GM18520 (cell line): ENCODE results near the gene VPS13C.
"Not testable (repeated sequence)": the region's sequence is repeated elsewhere in the genome, so short reads cannot be mapped to it uniquely, and the experiment has no call there.

Experiments
- ATAC-seq: cut with Tn5 transposase; IDR thresholded peaks from one replicate; pipeline ENCODE4 v1.9.1; 2021; ENCODE audit not compliant: unreplicated experiment

The VPS13C gene

DNA sequence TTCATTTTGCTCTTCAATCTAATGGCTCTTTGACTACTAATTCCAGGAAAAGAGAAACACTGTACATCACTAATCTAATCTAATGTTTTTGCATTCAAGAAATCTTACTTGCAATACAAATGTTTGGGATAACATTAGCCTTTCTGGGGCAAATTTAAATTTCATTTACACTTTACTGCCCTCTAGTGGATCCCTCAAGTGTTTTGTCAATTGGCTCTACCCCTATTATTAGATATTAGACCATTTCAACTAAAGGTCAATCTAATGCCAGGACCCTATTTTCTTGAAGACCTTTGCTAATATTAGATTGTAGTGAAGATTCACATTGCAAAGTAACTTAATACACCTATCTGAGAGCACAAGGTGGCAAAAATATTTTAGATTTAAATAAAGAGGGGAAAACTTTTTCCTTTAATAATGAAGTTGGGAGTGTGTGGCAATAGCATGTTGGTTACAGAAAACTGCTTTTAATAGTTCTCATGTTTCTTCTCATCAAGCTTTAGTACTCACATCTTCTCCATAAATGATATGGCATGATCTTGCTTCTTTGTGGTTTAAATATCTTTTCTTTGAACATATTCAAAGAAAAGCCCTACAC is 11.6 kb upstream of the VPS13C start:
- no peak for ATAC-seq

DNA sequence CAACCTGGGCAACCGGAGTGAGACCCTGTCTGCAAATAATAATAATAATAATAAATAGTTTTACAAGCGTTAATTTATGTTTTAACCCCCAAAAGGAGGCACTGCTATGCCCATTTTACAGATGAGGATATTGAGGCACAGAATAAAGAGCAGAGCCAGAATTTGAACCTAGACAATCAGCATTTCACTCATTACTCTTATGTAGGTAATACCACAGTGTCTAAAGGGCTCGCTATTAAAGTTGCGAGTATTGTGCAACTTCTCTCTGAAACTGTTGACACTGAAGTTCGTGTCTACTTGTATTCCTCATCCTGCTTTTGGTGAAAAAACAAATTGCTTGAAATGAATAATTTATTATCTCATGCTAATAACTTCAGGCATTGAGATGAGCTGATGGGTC is 9.3 kb upstream of the VPS13C start:
- no peak for ATAC-seq

DNA sequence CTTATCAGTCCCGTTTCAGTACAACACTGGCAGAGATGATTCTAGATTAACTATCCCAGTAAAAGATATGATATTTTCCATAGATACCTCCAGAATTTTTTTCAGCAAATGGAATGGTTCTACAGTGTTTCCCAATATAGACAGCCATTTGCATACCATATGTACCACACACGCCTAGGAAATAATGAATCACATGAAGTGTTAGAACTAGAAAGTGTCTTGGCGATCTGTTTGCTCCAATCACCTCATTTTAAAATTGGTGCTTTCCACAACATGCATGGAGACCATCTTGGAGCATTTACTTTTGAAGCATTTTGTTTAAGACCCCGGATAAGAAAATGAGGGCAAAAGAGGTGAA is 8.5 kb upstream of the VPS13C start:
- no peak for ATAC-seq

DNA sequence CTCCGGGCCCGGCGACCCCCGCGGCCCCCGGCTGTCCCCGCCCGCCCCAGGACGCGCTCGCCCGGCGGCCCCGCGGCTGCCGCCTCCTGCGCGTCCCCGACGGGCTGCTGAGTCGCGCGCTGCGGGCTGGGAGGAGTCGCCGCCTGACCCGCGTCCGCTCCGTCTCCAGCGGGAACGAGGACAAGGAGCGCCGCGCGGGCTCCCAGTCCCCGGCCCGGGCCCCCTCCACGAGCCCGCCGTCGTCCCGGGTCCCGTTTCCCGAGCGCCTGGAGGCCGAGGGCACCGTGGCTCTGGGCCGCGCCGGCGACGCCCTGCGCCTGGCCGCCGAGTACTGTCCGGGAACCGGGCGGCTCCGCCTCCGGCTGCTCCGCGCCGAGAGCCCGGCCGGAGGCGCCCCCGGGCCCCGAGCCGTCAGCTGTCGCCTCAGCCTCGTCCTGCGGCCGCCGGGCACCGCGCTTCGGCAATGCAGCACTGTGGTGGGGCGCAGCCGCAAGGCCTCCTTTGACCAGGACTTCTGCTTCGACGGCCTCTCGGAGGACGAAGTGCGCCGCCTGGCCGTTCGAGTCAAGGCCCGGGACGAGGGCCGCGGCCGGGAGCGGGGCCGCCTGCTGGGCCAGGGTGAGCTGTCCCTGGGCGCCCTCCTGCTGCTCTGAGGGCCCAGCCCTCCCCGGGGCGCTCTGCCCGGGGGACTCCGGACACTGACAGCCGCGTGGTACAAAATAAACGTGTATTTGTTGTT is 8.0 kb upstream of the VPS13C start:
- ATAC-seq: no peak

DNA sequence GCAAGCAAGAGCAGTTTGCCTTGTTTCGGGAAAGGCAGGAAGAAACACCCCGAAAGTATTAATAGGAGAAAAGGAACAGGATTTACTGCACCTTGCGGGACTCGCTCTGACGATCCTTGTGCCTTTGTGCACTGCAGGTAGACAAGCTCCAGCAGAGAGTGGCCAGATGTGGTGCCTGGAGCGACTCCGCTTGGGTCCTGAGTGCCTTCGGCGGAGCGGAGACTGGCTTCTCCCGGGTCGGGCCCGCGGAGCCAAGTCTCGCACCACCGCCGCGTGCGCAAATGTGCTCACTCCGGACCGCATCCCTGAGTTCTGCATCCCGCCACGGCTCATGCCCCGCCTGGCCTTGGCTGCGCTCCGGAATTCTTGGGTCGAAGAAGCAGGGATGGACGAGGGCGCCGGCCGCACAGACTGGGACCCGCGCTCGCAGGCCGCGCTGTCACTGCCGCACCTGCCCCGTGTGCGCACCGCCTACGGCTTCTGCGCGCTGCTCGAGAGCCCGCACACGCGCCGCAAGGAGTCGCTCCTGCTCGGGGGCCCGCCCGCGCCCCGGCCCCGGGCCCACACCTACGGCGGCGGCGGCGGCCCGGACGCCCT is 7.3 kb upstream of the VPS13C start:
- no peak for ATAC-seq

DNA sequence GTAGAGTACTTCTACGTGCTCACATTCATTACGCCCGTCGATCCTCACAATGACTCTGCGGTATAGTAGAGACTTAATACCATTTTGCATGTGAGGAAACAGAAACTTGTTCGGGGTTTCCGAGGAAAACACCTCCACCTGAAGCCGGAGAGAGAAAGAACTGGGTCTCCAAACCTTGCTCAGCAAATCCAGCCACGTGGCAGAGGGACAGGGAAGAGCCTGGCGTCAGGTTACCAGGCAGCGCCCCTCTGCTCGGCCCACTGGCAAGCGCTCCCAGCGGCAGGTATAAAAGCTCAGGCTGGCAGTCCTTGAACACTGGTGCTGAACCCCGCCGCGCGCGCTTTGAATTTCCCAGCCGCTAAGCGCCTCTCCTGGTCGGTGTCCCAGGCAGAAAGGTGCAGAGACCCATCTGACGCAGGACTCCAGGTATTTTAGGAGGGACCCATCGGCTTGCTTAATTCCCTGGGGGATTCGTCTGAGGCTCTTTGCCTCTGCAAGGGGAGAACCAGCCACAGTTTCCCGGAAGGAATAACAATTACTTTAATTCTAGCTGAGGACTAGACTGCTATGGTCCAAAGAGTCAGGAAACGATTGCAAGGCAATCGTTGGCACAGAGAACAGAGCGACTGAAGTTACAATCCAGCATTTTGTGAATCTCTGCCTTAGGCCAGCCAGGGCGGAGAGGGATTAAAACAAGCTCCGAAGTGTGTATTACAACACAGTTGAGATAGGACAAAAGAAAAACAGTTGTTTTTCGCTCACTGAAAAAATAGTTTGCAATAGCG is 6.6 kb upstream of the VPS13C start, which contains the start of gene C2CD4A:
TSS of gene C2CD4A (plus strand) at position 315 of the 785 bp plus-strand sequence. CDS start 637 bp downstream, outside the sequence.
- ATAC-seq: no peak

DNA sequence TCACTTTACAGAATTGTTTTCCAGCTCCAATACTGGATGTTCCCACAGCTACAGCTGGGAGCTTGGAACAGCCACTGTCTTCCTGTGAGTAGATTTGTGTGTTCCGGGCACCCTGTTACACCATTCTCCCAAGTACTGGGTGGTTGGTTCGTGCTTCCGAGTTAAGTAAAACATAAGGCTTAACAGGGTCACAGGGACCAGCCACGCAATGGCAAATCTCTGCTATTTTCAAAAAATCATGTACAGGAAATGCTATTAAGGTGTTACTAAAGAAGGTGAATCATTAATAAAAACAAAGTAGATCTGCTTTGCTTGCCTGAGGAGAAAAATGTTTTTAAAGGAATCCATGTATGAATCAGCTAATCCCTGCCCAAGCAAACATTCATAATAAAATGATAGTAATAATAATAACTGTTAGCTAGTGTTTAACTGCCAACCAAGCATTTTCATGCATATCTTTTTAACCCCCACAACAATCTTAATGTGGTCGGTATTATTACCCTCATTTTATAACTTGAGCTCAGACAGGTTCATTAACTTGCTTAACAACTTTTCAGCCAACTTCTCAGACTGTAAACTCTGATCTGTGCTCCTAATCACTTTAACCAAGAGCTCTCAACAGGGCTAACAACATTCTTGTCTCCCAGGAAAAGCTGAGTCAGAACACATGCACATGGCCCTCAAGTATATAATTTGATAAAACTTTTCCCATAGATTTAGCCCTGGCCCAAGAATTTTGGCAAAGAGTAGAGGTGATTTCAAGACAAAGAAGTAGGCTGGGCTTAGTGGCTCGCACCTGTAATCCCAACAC is 3.8 kb upstream of the VPS13C start:
- ATAC-seq: no peak

DNA sequence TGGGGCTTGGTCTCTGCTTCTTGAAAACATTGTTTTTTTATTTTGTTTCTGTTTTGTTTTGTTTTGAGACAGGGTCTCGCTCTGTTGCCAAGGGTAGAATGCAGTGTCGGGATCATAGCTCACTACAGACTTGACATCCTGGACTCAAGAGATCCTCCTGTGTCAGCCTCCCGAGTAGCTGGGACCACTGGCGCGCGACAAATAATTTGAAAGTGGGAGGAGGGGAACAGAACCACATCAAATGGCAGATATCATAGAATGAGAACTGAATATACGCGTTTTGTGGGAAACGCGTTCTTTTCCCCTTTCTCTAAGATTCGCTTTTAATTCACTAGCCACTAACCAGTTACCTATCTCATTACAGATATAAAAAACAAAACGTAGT is 641 bp upstream of the VPS13C start:
- no peak for ATAC-seq

DNA sequence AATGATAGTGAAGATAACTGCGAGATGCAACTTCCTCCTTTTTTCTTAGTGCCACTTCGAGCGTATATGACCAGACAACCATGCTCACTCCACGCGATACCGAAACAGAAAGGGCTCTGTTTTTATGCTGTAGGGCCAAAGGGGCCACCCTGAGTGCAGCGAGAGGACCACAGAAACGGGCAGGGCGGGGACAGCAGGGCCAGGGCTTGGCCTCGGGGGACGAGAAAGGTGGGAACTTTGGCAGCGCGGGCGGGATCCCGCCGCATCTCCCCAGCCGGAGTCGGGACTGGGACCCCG is 483 bp downstream of the VPS13C start:
- ATAC-seq: peak; percentile 51

DNA sequence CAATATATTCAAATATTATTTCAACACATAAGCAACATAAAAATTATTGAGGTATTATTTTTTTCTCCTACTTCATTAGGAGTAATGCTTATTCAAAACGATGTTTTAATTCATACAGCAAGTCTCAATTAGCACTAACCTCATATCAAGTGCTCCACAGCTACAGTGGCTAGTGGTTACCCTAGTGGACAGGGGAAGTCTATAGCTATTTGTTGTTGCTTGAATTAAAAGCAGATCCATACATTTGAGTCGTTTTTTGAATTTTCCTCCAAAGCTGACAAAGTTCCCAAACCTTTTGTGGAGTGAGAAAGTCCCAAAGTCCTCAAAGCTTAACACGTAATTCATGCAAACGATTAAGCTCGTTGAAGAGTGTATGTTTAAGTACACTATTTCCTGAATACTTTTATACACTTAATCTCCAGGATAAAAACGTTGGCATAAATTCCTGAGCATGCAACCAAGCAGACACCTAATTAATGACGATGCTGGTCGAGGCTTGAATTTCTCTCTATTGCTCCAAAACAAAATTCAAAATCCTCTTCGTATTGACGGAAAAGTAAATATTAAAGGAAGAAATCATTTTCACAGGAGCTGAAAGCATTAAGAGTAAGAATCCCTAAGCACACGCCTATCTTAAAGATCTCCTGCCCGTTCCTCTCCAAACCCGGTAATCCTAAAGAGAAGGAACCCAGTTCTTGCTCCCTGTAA is 985 bp downstream of the VPS13C start:
- ATAC-seq: no peak

DNA sequence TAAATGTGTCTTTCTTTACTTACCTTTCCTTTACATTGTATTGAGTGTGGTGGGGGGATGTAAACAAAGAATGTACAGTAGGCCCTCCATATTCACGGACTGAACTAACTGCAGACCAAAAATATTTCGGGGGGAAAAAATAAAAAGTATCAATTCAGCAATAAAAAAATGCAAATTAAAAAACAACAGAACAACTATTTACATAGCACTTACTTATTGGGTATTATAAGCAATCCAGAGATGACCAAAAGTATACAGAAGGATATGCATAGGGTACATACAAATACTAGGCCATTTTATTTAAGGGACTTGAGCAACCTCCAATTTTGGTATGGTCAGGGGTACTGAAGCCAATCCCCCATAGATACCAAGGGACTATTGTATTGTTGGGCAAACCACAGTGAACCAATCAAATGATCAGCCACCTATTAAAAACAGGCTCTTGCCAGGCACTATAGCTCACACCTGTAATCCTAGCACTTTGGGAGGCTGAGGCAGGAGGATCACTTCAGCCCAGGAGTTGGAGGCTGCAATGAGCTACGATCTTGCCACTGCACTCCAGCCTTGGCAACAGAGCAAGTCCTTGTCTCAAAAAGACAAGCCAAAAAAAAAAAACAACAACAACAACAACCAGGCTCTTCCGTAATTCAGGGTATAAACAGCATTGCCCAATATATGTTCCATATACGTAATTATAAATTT is 1.8 kb downstream of the VPS13C start:
- ATAC-seq: no peak

DNA sequence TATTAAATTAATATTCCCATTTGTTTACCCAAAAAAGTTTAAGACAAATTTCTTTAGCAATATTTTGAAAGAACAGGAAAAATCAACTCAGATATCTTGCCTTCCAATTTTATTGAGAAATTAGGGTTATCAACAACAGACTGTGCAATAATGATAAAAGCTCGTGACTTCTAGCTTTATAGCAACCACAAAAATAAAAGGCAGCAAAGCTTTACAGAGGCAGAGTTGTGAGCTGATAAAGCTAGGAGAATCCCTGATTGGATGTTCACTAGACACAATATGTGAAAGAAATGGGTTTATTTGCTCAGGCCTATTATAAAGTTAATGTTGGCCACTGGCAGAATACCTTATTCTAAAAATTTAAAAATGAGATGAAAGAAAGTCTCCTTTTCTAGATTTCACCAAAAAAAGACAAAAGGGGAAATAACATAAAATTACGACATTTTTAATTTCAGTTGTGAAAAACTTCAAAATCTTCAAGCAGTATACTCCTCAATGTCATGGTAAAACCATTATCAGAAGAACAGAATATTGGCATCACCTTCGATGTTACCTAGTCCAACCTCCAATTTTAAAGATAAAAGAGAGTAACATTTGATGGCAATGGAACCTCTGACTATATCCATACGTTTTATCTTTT is 2.8 kb downstream of the VPS13C start:
- no peak for ATAC-seq

DNA sequence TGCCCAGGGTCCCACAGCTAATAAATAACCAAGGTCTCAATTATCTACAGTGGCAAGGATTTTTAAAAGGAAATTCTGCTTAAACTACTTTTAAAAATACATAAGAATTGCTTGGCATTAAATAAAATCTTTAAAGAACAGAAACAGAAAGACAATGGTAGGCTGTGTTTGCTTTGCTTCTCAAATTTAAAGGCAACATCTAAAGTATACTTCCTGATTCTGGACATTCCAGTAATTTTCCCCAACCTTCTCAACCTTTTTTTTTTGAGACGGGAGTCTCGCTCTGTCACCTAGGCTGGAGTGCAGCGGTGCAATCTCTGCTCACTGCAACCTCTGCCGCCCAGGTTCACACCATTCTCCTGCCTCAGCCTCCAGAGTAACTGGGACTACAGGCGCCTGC is 5.3 kb downstream of the VPS13C start:
- ATAC-seq: no peak

DNA sequence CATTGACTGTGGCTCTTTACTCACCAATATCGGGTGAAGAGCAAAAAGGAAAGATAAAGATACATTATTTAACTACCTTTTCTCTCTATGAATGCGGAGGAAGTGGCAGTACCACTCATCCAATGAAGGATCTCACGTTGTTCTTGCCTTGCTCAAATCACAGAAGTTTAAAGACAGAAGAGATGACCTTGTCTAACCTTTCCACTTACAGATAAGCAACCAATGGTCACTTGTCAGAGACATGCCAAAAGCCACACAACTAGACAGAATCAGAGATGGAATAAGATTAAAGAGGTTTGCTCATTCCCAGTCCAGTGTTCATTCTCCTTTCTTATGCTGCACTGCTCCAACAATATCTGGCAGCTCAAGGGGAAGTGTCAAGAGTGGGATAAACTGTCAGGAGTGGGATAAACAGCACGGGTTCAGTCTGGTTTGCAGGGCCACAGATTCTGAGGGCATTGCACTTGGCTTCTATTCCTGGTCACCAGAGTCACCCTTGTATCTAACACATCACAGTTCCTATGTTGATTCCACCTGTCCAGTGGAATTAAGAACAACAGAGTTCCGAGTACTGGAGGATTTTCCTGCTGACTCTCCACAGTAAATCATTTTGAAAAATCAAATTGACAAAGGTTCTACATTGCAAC is 6.7 kb downstream of the VPS13C start:
- ATAC-seq: no peak

DNA sequence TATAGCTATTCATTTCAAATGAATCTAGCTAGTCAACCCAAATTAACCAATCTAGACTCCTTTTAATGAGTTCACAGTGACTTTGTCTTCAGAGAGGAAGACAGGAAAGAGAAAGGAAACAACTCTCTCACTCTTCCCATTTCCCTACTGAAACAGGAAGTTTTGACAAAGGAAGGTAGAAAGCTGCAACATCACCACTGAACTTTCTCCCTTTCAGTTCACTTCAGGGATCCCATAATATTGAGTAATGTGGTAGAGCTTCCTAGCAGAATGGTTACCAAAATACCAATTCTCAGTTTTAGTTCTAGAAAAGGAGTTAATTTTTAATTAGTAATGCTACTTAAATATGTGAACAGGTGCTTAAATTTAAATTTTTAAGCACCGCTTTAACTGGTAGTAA is 7.5 kb downstream of the VPS13C start:
- no peak for ATAC-seq

DNA sequence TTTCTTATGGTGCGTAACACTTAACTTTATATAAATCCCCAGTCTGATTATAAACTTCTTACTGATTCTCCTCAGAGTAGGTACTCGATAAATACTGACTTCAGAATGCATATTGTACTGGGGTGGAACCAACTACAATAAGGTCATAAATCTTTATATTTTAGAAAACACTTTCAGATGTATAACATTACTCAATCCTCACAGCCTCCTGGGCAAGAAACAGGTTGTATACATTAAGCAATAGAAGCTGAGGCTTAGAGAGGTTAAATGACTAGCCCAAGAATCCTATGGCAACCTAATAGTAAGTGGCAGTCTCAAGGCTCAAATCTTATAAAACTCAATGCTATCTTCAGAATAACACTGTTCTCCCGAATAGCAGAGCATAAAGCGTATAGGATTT is 9.1 kb downstream of the VPS13C start:
- no peak for ATAC-seq

DNA sequence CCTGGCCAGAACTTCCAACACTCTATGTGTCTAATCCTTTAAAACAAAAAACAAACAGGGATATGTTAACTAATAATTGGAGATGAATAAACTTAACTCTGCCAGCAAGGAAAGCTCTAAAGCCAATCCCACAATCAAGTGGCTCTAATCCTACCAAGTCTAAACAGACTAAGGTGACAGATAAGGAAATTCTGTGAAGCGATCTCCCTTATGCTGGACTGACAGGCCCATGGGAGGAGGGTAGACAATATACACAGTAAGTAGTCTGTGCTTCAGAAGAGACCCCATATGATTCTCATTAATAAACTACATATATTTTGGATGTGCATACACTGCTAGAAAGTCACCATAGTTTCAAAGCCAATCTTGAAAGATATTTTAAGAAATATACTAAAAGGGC is 10.1 kb downstream of the VPS13C start:
- no peak for ATAC-seq

DNA sequence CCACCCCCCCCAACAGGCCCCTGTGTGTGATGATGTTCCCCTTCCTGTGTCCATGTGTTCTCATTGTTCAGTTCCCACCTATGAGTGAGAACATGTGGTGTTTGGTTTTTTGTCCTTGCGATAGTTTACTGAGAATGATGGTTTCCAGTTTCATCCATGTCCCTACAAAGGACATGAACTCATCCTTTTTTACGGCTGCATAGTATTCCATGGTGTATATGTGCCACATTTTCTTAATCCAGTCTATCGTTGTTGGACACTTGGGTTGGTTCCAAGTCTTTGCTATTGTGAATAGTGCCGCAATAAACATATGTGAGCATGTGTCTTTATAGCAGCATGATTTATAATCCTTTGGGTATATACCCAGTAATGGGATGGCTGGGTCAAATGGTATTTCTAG is 12.0 kb downstream of the VPS13C start:
- ATAC-seq: not testable (repeated sequence)

DNA sequence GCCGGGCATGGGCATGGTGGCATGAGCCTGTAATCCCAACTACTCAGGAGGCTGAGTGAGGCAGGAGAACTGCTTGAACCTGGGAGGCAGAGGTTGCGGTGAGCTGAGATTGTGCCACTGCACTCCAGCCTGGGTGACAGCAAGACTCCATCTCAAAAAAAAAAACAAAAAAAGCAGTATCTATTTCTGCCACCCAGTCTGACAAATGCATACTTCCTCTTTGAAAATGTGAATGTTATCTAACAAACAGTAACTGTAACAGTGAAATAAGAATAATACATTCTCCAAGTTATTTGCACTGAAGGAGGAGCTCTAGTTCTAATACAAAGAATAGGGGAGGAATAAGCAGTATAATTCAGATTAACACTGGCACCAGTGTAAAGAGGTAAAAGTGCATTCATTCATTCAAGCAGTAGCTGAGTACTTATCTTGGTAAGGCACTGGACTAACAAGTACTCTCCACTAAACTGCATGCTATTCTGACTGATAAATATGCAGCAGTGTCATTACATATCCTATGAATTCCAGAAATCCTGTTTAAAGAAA is 12.9 kb downstream of the VPS13C start:
- no peak for ATAC-seq
